ENCODE data around the gene VPS45.

GRCh38 chr1:150132372-150132771, 64.8 kb downstream of the VPS45 start:
- TF ChIP-seq PPARA (CRISPR knock-in tag; IDR thresholded peaks at IDR 0.05; ENCODE audit: borderline replicate concordance) = no peak
- TF ChIP-seq ZFP30 (CRISPR knock-in tag; IDR thresholded peaks at IDR 0.05) = no peak
- no peak for TF ChIP-seq CSRNP3 (CRISPR knock-in tag; IDR thresholded peaks at IDR 0.05)
- TF ChIP-seq ZNF70 (CRISPR knock-in tag; IDR thresholded peaks at IDR 0.05) = no peak
- no peak for TF ChIP-seq PATZ1 (CRISPR knock-in tag; IDR thresholded peaks at IDR 0.05; ENCODE audit: borderline replicate concordance)
- no peak for TF ChIP-seq TSHZ2 (CRISPR knock-in tag; IDR thresholded peaks at IDR 0.05)
- no peak for TF ChIP-seq SNAI2 (CRISPR knock-in tag; IDR thresholded peaks at IDR 0.05)
- TF ChIP-seq ARNTL (CRISPR knock-in tag; IDR thresholded peaks at IDR 0.05; ENCODE audit: borderline replicate concordance, low read depth) = no peak
- TF ChIP-seq TOX (CRISPR knock-in tag; IDR thresholded peaks at IDR 0.05; ENCODE audit: borderline replicate concordance) = no peak
- TF ChIP-seq ZFP3 (CRISPR knock-in tag; IDR thresholded peaks at IDR 0.05) = no peak
- no peak for TF ChIP-seq RARB (CRISPR knock-in tag; IDR thresholded peaks at IDR 0.05)
- TF ChIP-seq ZNF8 (CRISPR knock-in tag; IDR thresholded peaks at IDR 0.05) = no peak
- TF ChIP-seq OSR1 (CRISPR knock-in tag; IDR thresholded peaks at IDR 0.05) = no peak
- TF ChIP-seq CREB5 (CRISPR knock-in tag; IDR thresholded peaks at IDR 0.05; ENCODE audit: low read depth) = no peak

All from SK-N-SH treated with all-trans-retinoic acid at 6 μM for 48 hours (cell line).